T47D (cell line): ENCODE measurements around the gene GPR179.

Source experiments
- DNase-seq, 2 experiments: peaks; one replicate each; pipeline versions ENCODE4 v3.0.0 to v3.0.0-alpha.2; 2011 to 2012; ENCODE audit warnings: low read depth in 1 of 2, low spot score in 1 of 2
- JUND ChIP-seq: IDR thresholded peaks from 2 replicates; pipeline ENCODE4 v1.6.1; 2012; ENCODE audit warnings: low read depth
- in situ Hi-C: cut with HindIII; loops from 2 replicates; pipeline ENCODE4 v1.10.0; 2016; ENCODE audit warnings: low sequenced_read_pairs, low pct_unique_long_range_greater_than_20kb

Gene GPR179

GRCh38 chr17:38338535-38338934, 5.2 kb downstream of the GPR179 start:
- TF ChIP-seq JUND, result no peak
- in situ Hi-C loops, result no loop called here
- DNase-seq, result no peak

DNA sequence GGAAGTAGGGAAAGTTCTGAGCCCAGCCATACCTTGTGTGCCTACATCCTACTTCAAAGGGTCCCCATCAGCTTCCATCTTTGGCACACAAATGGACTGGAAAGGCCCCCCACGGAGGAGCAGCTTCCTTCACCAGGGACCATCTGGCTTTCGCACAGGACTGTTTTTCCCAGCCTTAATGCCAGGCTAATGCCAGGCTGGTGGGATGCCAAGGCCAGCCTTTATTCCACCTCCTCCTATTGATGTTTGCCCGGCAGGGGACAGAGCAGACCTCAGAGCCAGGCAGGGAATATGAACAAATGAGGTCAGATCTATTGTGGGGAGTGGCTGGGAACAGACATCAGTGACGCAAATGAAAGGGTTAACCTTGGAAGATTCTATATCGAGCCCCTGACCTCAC, 5.7 kb downstream of the GPR179 start:
- no peak for DNase-seq
- in situ Hi-C loops, result no loop called here
- TF ChIP-seq JUND, result no peak

GRCh38 chr17:38336838-38337237, 6.9 kb downstream of the GPR179 start:
- in situ Hi-C loops, result no loop called here
- DNase-seq, result no peak
- TF ChIP-seq JUND, result no peak

GRCh38 chr17:38334480-38335364, 9.0 kb downstream of the GPR179 start:
- TF ChIP-seq JUND, result no peak
- DNase-seq, result no peak
- in situ Hi-C loops, result no loop called here

GRCh38 chr17:38333635-38334295, 10.0 kb downstream of the GPR179 start:
- in situ Hi-C loops, result no loop called here
- peak; percentile 33 to 57 for DNase-seq
- TF ChIP-seq JUND, result no peak

- in situ Hi-C loops, result no loop called here
- no peak for DNase-seq
- no peak for TF ChIP-seq JUND
Measured at GRCh38 chr17:38332735-38333134, 11.0 kb downstream of the GPR179 start.

DNA sequence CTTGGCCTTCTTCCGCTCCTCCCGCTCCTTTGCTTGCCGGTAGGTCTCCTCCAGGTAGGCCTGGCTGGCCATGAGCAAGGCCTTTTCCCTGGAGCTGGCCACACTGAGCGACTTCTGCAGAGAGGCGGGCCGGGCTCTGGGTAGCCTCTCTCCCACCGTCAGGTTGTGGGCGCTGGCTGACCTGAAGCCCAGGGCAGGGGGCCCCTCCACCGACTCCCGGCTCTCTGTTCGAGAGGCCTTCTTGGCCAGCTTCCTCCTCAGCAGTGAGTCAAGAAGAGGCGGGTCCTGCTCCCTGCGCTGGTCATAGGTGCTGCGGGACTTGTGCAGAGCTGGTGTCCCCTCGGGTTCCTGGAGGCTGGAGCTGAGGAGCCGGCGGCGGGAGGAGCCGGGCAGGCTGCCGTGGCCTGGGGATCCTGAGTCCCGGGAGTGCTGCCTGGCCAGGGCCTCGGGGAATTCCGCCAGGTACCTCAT, 12.8 kb downstream of the GPR179 start:
- in situ Hi-C loops, result no loop called here
- no peak for TF ChIP-seq JUND

GRCh38 chr17:38329808-38330730, 13.7 kb downstream of the GPR179 start:
- no peak for DNase-seq
- TF ChIP-seq JUND, result no peak
- in situ Hi-C loops, result no loop called here

More for the DNA sequence above, 12.8 kb downstream of the GPR179 start:
- no peak for DNase-seq

DNA sequence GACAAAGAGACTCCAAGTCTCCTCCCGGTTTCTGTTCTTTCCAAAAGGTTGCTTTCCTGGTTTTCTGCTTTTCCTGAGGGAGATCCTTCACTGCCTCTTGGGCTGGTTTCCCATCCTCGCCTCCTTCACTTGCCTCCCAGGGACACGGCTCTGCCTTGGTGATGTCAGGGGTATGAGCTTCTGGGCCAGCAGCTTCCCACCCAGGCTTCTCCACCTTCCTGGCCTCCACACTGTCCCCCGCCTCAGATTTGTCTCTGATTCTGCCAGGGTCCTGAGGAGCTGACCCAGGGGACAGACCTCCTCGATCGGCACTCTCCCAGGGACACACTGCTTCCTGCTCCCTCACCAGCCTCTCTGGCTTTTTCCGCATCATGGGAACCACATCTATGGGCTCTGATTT, 14.5 kb downstream of the GPR179 start:
- DNase-seq, result no peak
- in situ Hi-C loops, result no loop called here
- TF ChIP-seq JUND, result no peak

DNA sequence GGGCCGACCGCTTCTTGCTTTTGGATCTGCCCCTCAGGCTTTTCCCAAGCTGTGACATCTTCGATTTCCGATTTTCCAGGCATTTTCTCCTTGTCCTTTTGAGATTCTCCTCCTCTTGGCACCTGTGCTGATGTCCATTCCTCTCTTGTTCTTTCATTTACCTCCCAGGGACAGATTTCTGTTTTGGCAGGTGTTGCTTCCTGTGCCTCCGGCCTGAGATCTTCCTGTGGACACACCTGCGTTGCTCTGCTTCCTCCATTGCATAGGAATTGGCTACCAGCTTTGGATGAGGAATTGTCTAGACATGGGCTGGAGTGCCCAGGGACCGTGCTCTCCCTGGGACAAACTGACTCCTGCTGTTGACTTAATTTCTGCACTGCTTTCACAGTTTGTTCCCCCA, 15.1 kb downstream of the GPR179 start:
- no peak for TF ChIP-seq JUND
- in situ Hi-C loops, result no loop called here
- DNase-seq, result no peak

- in situ Hi-C loops, result no loop called here
- no peak for TF ChIP-seq JUND
Measured at GRCh38 chr17:38327936-38328335, 15.8 kb downstream of the GPR179 start.

DNA sequence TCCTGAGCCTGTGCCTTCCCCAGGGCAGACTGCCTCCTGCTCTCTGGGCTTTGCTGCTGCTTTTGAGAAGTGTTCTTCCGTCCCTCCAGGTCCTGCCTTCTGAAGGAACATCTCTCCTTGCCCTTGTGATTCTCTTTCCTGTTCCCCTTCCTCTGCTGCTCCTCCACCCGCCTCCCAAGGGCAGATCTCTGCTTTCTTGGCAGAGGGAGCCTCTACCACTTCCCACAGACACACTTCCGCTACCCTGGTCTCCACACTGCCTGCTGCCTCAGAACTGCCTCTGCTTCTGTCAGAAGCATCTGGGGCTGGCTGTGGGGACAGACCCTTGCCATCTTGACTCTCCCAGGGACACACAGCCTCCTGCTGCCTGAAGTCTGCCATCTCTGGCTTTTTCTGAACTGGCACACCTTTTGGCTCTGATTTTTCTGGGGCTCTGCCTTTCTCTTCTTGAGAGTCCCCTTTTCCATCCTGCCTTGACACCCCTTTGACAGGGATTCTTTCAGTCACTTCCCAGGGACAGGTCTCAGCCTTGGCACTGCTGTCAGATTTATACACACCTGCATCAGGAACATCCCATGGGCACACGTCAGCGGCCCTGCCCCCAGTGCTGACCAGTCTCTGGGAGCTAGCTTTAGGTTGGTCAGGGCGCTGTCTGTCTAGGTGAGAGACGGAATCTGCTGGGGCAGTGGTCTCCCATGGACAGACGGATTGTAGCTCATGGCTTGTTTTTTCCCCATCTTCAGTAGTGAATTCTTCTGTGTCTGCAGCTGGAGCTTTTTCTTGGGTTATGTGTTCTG, 16.6 kb downstream of the GPR179 start:
- TF ChIP-seq JUND, result no peak
- no peak for DNase-seq
- in situ Hi-C loops, result no loop called here

More at GRCh38 chr17:38327936-38328335, 15.8 kb downstream of the GPR179 start:
- DNase-seq, result no peak
